GM13977 (cell line): ENCODE data around the gene FMNL3.
"Not testable (repeated sequence)": the region's sequence is repeated elsewhere in the genome, so short reads cannot be mapped to it uniquely, and the experiment has no call there.

ENCODE experiments used
- DNase-seq: peaks from one replicate; pipeline ENCODE4 v3.0.0; 2012; ENCODE audit warnings: low spot score
- CTCF ChIP-seq: IDR thresholded peaks from 2 replicates; pipeline ENCODE4 v1.5.1; 2012; ENCODE audit warnings: mild to moderate bottlenecking, control low read depth; ENCODE audit not compliant: insufficient read depth; ENCODE audit errors: extremely low read depth, missing control alignments
- in situ Hi-C: fragments of 300-500 bp; cut with MboI; formaldehyde crosslinking; loops from one replicate; pipeline ENCODE4 v1.12.0; 2022; ENCODE audit warnings: low sequenced_read_pairs, low pct_unique_long_range_greater_than_20kb, mixed read lengths, inconsistent platforms; ENCODE audit not compliant: unreplicated experiment

FMNL3 gene

GRCh38 chr12:49730050-49730449 lies 22.8 kb upstream of the FMNL3 start:
- no peak for DNase-seq
- no peak for TF ChIP-seq CTCF
- in situ Hi-C loops: no loop called here

GRCh38 chr12:49728446-49728845 lies 21.2 kb upstream of the FMNL3 start:
- in situ Hi-C loops: no loop called here
- no peak for TF ChIP-seq CTCF
- DNase-seq: no peak

- in situ Hi-C loops, DNase-seq: not testable (repeated sequence)
These were observed 14.2 kb upstream of the FMNL3 start for GRCh38 chr12:49721355-49721754.

GRCh38 chr12:49720214-49720613 lies 13.0 kb upstream of the FMNL3 start:
- DNase-seq: no peak
- TF ChIP-seq CTCF: no peak
- in situ Hi-C loops: no loop called here

- in situ Hi-C loops, DNase-seq: not testable (repeated sequence)
These were observed 10.6 kb upstream of the FMNL3 start for GRCh38 chr12:49717800-49718199.

GRCh38 chr12:49716553-49716952 lies 9.3 kb upstream of the FMNL3 start:
- TF ChIP-seq CTCF: no peak
- DNase-seq: peak; percentile 50
- in situ Hi-C loops: no loop called here

GRCh38 chr12:49713952-49714351 lies 6.7 kb upstream of the FMNL3 start:
- in situ Hi-C loops, DNase-seq: not testable (repeated sequence)

- TF ChIP-seq CTCF: no peak
- DNase-seq: no peak
- in situ Hi-C loops: no loop called here
These were observed 1.6 kb upstream of the FMNL3 start for GRCh38 chr12:49708851-49709250.

- in situ Hi-C loops: no loop called here
- no peak for DNase-seq
- no peak for TF ChIP-seq CTCF
These were observed 575 bp upstream of the FMNL3 start for GRCh38 chr12:49707812-49708147.
